ENCODE measurements around the gene MUC4.
A peak's percentile ranks its signal among the peaks of the same experiment; 100 is the strongest.
"Not testable (repeated sequence)": the region's sequence is repeated elsewhere in the genome, so short reads cannot be mapped to it uniquely, and the experiment has no call there.

Gene MUC4

DNA sequence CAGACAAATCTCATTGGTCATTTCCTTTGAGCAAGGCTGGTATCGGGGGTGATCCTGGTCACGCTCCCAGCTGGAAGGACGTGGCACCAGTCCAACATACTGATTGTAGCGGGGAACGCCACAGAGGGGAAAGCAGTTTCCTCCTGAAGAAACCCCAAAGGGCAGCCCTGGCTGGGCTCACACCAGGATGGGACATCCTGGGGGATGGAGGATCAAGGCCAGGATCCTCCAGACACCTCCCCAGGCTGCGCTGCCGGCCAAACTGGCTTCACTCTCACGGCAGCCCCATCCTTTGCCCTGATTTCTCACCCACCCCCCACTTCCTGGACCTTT, 54.3 kb downstream of the MUC4 start:
- DNase-seq, result no peak

DNA sequence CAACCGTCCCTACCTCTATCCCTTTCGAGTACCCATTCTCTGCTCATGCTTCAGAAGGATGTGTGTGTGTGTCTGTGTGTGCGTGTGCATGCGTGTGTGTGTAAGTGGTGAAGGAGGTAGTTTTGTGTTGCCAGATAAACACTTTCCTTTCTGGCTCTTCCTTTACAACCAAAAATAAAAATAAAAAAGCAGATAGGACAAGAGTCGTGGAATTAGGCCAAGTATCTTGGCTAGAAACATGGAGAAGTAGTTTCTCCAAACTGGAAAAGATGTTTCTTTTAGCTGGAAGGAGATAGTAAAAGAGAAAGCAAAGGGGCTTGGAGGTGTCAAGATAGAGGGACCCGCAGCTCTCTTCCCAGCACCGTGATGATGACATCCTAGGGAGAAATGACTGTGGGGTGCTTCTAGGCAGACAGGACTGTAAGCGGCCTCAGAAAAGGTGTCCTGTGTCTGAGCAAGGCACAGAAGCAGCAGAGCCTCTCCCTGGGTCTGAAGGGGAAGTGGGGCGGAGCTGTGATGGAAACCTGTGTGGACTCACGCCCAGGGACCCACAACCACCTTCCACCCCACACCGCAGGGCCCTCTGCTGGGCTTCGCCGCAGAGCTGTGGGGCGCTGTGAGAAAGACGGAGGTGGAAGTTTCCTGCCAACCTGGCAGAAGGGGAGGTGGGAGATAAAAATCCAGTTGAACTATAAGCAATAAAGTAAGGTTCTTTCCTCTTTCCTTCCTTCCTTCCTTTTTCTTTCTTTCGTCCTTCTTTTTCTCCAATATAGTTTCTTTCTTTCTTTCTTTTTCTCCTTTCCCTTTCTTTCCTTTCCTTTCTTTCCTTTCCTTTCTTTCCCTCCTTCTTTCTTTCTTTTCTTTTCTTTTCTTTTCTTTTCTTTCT, 55.7 kb downstream of the MUC4 start:
- DNase-seq, result no peak

DNA sequence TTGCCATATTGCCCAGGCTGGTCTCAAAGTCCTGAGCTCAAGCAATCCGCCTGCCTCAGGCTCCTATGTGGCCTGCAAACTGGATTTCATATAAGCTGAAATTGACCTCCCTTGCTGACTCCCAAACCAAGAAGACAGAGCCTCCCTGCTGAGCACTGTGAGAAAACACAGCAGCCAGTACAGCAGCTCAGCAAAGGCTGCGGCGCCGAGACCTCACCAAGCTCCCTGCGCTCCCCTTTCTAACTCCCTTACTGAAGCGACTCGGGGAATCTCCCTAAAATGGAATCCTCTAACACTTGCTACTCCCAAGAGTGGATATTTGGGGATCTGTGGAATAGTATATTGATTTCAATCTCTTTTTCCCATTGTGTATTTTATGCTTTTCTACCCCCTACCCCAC, 56.3 kb downstream of the MUC4 start:
- no peak for DNase-seq

DNA sequence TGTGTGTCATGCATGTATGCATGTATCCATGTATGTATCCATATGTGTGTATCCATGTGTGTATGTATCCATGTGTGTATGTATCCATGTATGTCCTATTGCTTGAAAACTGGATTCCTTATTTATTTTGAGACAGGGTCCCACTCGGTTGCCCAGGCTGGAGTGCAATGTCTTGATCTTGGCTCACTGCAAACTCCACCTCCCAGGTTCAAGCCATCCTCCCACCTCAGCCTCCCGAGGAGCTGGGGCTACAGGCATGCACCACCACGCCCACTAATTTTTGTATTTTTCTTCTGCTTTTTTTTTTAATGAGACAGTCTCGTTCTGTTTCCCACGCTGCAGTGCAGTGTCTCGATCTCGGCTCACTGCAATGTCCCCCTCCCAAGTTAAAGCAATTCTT, 56.8 kb downstream of the MUC4 start:
- no peak for DNase-seq

DNA sequence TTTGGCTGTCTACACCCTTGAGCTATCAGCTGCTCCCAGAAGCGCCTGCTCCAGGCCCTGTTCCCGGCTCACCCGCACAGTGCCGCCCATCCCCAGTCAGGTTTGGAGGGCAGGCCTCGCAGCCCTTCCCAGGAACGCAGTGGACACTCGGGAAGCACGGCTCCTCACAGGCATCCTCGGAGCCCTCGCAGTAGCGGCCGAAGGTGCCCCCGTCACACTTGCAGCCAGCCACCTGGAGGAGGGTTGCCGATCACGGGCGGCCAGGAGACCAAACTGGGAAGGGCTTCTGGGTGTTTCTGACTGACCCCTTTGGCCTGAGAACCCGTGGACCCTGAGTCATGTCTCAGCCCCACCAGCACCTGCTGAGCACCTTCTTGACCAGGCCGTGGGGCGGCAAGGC, 57.6 kb downstream of the MUC4 start:
- no peak for DNase-seq

DNA sequence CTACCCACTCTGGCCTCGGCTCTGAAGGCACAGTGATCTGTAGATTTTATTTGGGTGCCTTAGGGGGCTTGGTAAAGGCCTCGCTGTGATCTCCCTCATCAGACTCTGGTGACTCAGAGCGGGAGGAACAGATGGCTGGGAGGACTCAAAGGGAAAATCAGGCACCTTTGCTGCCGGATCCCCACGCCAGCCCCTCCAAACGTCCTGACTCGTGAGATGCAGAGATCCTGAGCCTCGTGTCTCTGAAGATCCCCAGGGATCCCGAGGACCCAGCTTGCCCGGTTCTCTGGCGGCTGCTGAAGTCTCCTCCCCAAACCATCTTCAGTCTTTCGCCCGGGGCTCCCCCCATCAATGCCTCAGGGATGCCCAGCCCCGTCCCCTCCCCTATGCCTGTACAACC, 58.1 kb downstream of the MUC4 start:
- DNase-seq, result no peak

DNA sequence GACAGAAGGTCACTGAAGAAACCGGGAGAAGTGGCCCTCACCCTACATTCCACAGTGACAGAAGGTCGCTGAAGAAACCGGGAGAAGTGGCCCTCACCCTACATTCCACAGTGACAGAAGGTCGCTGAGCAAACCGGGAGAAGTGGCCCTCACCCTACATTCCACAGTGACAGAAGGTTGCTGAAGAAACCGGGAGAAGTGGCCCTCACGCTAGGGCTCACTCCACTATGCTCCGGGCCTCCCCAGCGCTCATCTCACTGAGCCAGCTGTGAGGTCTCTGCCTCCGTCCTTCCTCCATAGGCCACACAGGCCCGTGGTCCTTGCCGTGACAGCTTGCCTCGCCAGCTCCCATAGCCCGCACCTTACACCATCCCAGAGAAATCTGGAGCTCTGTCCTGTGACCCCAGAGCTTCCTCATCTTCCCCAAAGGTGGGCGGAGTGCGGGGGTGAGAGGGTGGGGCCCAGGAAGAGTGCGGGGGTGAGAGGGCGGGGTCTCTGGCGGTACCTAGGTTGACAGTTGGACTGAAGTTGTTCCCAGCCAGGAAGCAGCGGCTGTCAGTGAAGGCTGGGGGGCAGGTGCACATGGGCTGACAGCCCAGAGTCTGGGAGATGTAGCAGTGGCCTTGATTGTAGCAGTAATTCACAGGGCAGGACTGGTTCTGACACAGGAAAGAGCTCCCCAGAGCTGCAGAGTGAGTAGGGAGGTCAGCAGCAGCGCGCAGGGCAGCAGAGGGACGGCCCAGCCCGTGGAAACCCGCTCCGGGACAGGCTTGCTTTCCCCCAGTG, 59.0 kb downstream of the MUC4 start:
- DNase-seq, result no peak

DNA sequence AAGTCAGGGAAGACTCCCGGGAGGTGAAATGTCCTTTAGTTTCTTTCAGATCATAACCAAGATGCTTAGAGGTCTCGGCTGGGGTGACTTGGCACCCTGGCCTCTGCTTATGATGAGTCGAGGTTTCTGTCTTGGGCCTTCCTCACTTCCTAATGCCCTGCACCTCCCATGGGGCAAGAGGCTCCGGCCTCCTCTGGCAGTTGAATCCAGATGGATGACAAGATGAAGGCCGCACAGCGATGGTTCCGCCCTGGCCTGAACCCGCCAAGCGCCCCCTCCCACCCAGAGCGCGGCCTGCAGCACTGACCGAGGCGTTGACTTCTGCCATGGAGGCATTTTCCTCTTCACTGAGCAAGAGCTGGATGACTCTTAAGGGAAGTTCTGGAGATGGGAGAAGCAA, 59.7 kb downstream of the MUC4 start:
- no peak for DNase-seq

DNA sequence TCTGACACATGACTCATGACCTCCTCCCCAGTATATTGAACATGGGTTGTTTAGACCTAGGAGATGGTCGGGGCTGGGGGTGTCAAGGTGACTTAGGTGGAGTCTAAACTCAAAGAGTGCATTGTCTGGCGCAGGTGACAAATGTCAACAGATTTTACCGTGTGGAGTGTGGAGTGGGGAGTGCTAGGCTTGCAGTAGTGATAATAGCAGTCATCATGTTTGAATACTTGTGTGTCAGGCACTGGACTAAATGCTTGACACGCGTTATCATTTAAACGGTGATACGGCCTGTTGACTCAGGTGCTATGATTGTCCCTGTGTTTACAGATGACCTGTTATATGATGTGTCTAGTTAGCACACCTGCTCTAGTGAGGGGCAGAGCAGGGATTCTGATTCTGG, 60.2 kb downstream of the MUC4 start:
- DNase-seq, result peak; percentile 80

DNA sequence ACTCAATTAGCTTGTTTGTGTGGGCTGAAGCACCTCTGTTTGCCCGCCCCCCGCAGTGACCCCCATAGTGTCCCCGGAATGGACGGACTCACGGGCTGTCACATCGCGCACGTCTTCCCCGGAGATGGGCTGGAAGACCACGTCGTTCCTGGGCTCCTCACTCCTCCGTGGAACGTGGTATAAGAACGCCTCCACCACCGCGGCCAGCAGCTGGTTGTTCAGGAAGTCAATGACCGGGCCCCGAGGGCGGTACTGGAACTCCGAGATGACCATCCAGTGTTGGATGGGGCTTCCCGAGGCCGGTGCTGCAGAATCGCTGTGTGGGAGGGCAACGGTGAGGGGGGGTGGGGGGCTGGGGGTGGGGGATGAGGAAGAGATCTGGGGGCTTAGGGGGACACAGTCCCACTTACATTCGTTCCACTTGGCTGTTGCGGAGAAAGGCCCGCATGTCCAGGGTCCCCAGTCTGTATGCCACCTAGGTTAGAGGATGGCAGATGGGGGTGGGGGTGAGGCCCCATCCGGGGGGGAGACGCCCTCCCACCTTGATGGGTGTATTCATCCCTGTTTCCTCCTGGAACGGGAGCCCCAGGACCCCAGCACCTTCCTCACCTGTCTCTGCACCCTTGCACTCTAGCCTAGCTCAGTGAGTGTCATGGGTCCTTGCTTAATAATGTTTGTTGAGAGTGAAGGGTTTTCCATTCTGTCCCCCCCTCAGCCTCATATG, 60.8 kb downstream of the MUC4 start:
- DNase-seq, result no peak

DNA sequence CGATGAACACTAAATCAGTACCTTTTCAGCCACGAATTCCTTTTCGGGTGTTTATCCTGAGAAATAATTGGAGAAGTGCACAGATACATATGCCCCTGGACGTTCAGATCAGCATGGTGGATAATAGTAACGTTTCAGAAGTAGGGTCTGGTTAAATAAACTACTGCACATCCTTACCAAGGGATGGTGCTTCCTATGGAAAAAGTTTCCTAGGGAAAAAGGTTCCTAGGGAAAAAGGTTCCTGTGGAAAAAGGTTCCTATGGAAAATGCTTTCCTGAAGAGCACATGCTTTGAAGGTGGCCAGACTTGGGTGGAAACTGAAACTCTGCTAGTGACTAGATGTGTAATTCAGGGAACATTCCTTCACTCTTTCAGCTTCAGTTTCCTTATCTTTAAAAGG, 62.6 kb downstream of the MUC4 start:
- not testable (repeated sequence) for DNase-seq

DNA sequence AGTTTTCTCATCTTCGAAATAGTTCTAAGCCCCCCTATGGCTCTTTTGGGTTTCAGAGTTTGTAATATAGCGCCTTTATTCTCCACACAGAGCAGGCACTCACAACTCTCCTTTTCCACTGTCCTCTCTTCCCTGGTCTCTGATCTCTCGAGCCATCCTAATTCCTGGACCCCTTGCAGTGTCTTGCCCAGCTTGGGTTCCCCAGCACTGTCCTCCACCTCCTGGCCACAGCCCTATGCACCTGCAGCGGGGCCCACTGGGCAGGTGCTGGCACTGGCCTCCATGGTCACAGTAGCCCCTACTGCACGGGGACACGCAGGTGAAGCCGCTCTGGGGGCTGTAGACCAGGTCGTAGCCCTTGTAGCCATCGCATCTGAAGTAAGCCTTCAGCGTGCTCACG, 63.1 kb downstream of the MUC4 start:
- no peak for DNase-seq

DNA sequence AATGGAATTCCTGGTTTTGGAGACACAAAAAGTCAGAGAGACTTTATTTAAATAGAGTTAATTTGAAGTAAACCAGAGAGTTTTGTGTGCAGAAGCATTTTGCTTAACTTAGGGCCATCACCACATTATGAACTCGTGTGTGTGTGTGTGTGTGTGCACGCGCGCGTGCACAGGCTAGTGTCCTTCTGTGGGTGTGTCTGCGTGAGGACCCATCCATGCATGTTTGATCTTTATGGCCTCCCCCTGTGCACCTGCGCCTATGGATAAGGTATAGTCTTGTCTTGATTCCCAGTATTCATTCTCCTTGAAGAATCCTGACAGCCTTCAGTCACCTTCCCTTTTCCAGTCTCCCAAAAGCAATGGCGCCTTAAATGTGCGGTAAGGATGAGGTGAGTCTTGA, 65.0 kb downstream of the MUC4 start:
- DNase-seq, result no peak

DNA sequence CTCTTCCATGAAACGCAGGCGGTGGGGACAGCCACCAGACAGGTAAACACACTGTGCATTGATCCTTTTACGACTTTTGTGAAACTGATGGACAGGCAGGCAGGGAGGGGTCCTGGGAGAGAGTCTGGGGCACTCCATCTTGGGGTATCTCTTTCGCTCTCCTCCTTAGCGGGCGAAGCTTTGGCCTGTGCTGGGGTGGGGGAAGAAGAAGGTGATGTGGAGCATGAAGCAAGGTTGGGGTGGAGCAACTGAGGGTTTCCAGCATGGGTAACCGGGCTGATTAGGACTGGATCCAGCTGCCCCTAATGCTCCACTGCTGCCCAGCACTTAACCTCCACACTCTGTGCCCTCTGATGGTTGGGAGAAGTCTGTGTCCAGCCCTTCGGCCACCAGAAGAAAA, 65.4 kb downstream of the MUC4 start:
- DNase-seq, result no peak

DNA sequence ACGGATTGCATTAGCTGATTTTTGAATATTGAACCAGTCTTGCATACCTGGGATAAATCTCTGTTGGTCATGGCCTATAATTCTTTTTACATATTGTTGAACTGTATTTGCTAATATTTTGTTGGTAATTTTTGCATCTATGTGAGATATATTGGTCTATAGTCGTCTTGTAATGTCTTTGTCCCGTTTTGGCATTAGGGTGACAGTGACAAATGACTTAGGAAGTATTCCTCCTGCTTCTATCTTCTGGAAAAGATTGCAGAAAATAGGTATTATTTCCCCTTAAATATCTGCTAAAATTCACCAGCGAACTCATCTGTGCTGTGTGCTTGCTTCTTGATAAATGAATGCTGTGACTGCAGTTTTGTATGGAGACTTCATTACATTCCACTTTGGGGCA, 67.3 kb downstream of the MUC4 start:
- no peak for DNase-seq

DNA sequence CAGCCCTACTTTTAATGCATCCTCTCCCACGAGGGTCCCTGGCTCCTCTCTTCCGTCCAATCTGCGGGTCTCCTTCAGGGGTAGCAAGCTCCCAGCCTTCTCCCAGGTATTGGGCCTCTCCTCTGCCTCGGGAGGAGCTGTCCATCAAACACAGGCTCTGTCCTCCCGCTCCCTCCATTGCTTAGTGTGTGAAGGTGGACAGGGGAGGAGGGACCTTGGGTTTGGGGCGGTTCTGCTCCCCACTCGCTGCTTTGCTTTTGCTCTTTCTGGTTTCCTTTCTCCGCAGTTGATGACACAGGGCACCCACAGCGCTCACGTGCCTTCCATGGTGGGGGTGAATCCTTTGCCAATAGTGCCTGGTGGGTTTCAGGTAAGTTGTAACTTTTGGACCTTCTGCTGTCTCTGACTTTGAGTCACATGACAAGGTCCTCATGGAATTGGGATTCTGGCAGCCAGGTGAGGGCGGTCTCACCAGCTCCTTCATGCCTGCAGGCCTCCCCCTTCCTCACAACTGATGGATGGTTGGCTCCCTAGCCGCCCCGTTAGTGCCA, 72.1 kb downstream of the MUC4 start:
- DNase-seq, result no peak

DNA sequence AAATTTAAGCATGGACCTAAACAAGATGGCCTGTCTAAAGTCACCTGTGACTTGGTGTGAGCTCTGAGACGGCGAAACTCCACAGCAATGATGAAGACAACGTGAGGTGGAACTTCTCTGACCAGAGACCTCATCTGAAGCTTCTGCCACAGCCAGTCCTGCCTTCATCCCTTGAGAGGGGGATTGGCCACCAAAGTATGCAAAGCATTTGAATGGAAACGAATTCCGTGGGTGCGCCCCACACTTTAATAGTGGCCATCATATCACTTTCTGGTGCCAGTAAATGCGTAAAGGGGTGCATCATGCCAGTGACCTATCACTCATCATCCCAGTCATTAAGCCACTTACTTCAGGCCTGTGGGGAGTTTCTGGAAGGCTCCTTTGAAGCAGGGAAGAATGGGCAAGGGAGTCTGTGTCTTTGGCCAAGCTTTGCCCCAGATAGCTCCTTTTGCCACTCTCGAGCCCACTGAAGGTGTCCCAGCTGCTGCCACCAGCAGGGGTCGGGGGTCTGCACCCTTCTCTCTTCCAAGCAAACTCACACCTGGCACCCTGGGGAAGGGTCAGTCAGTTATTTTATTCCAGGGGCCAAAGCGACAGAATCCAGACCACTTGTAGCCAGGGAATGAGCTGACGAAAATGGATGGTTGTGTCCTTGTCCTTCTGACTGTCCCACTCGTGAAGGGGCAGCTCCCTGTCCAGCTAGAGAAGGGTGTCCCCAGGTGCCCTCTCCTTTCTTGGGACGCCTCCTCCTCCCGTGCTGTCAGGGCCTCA, 73.3 kb downstream of the MUC4 start:
- DNase-seq, result no peak

DNA sequence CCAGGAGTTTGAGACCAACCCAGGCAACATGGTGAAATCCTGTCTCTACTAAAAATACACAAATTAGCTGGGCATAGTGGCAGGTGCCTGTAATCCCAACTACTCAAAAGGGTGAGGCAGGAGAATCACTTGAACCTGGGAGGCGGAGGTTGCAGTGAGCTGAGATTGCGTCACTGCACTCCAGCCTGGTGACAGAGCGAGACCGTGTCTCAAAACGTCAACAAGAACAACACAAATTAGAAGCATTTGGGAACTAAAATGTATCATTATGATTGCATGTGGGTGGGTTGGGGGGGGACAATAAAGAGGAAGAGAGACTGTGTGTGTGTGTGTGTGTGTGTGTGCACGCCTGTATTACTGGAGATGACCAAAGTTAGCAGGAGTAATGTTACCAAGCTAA, 73.9 kb downstream of the MUC4 start:
- not testable (repeated sequence) for DNase-seq

DNA sequence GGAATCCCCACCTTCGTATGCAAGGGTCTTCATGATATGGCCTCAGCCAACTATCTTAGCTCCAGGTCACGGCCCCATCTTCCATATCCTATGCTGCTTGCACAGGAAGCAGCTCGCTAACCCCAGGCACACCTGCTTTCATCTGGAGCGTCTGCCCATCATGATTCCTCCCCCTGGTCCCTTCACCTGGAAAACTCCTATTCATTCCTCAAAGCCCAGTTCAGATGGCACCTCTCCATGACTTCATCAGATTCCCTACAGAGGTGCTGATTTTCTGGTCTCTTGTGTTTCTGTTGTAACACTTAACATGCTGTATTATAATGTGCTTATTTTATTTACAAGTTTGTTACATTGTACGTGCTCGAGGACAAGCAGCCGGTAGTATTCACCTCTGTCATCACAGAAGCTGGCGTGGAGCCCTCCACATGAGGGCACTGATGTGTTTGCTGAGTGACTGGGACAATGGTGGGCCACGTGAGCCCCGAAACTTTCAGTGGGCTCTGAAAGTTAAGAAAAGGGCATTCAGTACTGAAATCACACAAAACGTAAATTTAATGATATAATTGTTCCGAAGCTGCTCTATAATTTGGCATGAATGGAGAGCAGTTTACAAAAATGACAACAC, 74.8 kb downstream of the MUC4 start:
- no peak for DNase-seq

DNA sequence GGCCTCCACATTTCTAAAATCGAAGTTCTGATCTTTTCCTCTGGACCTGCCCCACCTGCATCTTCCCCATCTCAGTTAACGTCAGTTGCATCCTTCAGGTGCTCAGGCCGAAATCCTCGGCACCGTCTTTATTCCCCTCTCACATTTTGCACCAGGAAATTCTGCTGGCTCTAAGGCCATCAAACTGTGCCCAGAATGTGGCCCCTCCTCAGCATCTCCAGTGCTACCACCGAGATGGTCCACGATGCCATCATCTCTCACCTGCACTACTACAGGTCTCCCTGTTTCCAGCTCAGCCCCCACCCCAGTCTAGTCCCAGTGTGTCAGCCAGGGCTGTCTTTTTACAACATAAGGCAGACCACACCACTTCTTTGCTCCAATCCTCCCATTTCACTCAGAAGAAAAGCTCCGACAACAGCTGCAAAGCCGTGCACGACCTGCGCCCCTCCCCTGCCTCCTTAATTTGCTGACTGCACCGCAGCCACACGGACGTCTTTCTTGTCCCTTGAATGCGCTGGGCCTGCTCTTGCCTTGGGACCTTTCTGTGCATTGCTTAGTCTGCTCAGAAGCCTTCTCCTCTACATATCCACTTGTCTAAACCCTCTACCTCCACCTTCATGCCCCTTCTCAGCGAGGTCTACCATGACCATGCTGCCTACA, 76.6 kb downstream of the MUC4 start:
- DNase-seq, result no peak

DNA sequence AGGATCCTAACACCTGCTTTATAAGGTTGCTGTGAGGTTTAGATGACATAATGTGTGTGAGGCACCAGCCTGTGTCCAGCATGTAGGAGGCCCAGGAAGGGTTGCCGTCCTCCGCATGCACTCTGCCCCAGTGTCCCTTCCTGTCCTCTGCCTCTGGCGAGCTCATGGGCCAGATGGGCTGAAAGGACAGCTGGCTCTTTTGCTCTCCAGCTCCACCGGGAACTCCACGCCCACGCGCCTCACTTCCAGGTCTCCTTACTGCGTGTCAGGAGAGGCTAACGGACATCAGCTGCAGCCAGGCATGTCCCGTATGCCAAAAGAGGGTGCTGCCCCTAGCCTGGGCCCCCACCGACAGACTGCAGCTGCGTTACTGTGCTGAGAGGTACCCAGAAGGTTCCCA, 78.8 kb downstream of the MUC4 start:
- DNase-seq, result no peak
